D721Med (cell line): ENCODE measurements around the gene OLFML3.
"Not testable (repeated sequence)": the region's sequence is repeated elsewhere in the genome, so short reads cannot be mapped to it uniquely, and the experiment has no call there.

Experiments used
- DNase-seq: peaks from one replicate; pipeline ENCODE4 v3.0.0; 2011; ENCODE audit warnings: low spot score; ENCODE audit not compliant: insufficient read length
- FAIRE-seq: peaks from 2 replicates; lab custom pipeline; 2011; peaks lifted over from hg19 to GRCh38; lab: Jason Lieb, UNC
- TF ChIP-seq, protein P1 (sequence below): IDR thresholded peaks from 2 replicates; pipeline ENCODE4 v1.5.1; 2012; ENCODE audit warnings: mild to moderate bottlenecking, control low read depth; ENCODE audit not compliant: insufficient read depth; ENCODE audit errors: missing control alignments

Gene OLFML3

GRCh38 chr1:114000406-114000805 is 21.1 kb downstream of the OLFML3 start:
- DNase-seq (no peak), FAIRE-seq (no peak)
- TF ChIP-seq, protein P1, sequence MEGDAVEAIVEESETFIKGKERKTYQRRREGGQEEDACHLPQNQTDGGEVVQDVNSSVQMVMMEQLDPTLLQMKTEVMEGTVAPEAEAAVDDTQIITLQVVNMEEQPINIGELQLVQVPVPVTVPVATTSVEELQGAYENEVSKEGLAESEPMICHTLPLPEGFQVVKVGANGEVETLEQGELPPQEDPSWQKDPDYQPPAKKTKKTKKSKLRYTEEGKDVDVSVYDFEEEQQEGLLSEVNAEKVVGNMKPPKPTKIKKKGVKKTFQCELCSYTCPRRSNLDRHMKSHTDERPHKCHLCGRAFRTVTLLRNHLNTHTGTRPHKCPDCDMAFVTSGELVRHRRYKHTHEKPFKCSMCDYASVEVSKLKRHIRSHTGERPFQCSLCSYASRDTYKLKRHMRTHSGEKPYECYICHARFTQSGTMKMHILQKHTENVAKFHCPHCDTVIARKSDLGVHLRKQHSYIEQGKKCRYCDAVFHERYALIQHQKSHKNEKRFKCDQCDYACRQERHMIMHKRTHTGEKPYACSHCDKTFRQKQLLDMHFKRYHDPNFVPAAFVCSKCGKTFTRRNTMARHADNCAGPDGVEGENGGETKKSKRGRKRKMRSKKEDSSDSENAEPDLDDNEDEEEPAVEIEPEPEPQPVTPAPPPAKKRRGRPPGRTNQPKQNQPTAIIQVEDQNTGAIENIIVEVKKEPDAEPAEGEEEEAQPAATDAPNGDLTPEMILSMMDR: no peak

DNA sequence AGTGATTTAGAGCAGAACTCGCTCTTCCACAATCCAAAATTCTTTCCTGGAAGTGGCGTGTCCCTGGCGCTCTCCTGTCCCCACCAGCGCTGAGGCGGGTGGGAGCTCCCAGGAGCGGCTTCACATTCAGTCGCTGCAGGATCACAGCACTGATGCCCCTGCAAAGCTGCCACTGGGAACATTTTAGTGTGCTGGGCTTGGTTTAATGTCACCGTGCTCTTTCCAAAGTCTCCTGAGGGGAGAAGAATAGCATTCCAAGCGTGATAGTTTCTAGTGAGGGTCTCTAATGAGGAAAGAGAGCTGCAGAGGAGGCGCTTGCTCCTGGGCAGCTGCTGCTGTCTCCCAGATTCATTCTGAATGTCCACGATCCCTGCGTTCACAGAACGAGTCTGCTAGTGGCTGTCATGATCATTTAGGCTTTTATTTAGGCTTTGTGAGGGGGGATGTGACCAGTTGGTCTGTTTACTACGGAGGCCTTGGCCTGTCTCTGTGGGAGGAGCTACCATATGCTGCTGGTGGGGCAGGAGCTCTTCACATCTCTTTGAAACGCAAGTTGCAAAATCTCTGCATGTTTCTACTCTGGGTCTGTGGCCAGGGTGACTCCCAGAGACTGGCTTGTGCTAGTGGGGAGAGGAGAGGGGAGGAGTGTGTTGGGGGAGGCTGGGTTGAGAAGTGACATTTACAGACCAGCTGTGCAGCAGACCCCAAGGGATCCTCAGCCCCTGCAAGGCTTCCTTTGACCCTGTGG is 23.4 kb downstream of the OLFML3 start:
- TF ChIP-seq, protein P1: no peak
- FAIRE-seq: no peak
- no peak for DNase-seq

- TF ChIP-seq, protein P1: no peak
- no peak for DNase-seq
- FAIRE-seq: no peak
Observed at GRCh38 chr1:114003431-114003830, 24.2 kb downstream of the OLFML3 start.

DNA sequence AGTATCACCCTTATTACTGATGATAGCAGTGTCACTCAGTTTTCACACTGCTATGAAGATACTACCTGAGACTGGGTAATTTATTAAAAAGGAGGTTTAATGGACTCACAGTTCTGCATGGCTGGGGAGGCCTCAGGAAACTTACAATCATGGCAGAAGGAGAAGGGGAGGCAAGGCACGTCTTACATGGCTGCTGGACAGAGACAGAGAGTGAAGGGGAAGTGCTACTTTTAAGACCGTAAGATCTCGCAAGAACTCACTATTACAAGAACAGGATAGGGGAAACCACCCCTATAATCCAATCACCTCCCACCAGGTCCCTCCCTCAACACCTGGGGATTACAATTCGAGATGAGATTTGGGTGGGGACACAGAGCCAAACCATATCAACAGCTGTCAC is 27.6 kb downstream of the OLFML3 start:
- FAIRE-seq, DNase-seq: not testable (repeated sequence)

GRCh38 chr1:114008480-114008941 is 29.2 kb downstream of the OLFML3 start:
- FAIRE-seq (no peak), DNase-seq (no peak)
- TF ChIP-seq, protein P1: no peak

DNA sequence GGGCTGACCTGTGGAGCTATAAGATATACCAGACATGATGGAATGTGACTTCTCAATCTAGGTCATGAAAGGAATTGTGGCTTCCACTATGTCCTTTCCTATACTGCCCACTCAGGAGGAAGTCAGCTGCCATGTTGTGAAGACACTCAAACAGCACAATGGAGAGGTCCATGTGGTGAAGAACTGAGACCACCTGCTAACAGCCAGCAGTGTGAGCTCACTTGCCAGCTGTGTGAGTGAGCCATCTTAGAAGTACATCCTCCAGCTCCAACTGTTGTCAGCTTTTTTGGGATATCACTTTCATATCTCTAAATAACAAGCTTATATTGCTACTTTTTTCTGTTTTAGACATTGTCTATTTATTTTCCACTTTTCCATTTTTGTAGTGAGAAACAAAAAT is 29.7 kb downstream of the OLFML3 start:
- TF ChIP-seq, protein P1: no peak
- no peak for FAIRE-seq
- no peak for DNase-seq

DNA sequence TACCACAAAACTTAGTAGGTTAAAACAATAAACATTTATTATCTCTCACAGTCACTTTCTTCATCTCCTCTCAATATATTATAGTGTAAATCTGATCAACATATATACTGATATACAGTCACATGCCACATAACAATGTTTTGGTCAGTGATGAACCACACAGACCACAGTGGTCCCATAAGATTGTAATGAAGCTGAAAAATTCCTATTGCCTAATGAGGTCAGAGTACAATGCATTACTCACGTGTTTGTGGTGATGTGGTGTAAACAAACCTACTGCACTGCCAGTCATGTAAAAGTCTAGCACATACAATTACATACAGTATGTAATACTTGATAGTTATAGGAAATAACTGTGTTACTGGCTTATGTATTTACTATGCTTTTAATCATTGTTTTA is 30.1 kb downstream of the OLFML3 start:
- FAIRE-seq (no peak), DNase-seq (no peak)
- TF ChIP-seq, protein P1: no peak
